Measurements from ENCODE around the gene PLPP4.

Gene PLPP4

DNA sequence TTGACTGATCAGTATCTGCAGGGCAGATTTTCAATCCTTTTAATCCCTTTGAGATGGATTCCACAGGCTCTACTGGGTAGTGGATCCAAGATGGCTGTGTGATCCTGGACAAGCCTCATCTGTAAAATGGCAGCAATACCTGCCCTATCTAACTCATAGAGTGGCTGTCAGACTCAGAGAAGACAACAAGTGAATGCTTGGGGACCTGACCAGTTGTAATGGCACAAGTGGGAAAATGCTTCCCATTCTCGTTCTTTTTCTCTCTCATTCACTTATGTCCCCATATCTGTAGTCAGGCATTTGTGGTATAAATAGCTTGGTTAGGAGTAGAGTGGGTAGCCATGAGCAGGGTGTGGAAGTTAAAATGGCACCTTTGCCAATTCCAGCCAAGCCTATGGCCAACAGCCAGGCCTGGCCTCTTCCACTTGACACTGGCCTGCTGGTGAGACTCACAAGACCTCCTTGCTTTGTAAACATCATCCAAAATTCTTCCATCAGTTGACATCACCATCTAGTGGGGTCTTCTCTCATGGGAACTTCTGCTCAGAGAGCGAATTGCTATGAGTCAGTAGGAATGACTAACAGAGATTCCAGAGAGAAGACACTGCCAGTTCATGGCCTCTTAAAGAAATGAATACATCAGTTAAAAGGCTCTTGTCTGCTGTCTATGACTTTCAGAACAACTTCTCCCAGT lies 150.1 kb downstream of the PLPP4 start:
- DNase-seq (ENCODE audit: low read depth in 2 of 3, low spot score in 1 of 3), result no peak

GRCh38 chr10:120607710-120608703 lies 151.0 kb downstream of the PLPP4 start:
- no peak for DNase-seq (ENCODE audit: low read depth in 2 of 3, low spot score in 1 of 3)

DNA sequence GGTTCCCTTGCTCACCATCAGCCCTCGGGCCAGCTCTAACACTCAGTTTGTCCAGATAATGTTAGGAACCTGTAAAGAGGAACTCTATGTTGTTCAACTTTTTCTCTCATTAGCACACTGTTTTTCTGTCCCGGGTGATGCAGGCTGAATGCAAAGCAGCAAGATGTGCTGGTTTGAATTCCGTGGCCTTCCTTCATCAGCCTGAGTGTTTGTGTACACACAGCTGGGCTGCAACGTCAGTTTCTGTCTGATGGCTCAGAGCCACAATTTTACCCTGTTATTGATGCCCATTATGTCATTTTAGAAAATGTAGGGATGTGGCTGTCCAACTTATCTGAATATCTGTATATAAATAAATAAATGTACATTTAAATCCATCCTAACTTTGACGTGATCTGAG lies 152.0 kb downstream of the PLPP4 start:
- DNase-seq (ENCODE audit: low read depth in 2 of 3, low spot score in 1 of 3), result no peak

DNA sequence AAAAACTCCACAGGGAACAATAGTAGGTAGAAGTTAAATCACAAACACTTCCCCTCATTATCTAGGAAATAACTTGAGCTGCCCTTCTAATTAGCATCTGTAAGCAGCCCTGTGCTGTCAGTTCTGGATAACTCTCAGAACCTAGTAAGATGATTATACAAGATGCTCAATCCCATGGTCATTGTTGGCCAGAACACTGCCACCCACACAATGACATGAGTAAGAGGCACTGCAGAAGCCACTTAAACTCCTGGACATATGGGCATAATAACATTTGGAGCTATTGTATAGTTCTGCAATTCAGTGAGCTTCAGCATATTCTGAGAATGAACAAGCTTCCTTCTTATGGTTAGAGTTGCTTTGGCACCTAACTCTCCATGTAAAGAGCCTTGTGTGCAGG lies 153.8 kb downstream of the PLPP4 start:
- no peak for DNase-seq (ENCODE audit: low read depth in 2 of 3, low spot score in 1 of 3)

- DNase-seq (ENCODE audit: low read depth in 2 of 3, low spot score in 1 of 3), result no peak
Observed at GRCh38 chr10:120612756-120613155, 155.7 kb downstream of the PLPP4 start.

DNA sequence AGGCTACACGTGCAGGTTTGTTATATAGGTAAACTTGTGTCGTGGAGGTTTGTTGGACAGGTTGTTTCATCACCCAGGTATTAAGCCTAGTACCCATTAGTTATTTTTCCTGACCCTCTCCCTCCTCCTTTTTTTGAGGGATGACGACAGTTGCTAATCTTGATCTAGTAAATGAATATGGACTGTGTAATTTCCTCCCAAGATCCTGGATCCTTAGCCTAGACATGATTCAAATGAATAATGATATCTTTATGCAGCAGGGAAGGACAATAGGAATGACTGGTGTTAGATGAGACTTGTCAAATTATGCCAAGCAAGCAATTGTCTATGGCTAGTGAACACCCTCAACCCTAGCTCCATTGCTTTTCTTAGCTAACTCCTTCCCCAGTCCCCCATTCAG lies 156.2 kb downstream of the PLPP4 start:
- no peak for DNase-seq (ENCODE audit: low read depth in 2 of 3, low spot score in 1 of 3)

DNA sequence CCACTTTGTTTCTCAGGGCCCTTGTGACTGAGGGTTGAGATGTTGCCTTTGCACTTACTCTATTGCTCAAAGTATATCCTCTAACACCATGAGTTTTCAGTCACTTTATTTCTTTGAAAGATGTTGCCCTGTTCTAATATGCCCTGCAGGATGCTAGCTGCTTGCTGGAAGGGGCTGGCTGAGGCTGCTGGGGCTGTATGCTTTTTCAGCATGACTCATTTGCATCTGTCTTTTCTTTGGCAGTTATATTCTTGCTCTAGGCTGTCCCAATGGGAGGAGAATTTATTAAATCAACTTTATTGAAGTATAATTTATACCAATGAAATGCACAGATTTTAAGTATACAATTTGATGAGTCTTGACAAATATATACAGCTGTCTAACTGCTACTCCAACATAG lies 157.7 kb downstream of the PLPP4 start:
- DNase-seq (ENCODE audit: low read depth in 2 of 3, low spot score in 1 of 3), result no peak

- DNase-seq (ENCODE audit: low read depth in 2 of 3, low spot score in 1 of 3), result no peak
Observed at GRCh38 chr10:120616311-120616911, 159.4 kb downstream of the PLPP4 start.

GRCh38 chr10:120628197-120628596 lies 171.2 kb downstream of the PLPP4 start:
- DNase-seq (ENCODE audit: low read depth in 2 of 3, low spot score in 1 of 3), result no peak

- no peak for DNase-seq (ENCODE audit: low read depth in 2 of 3, low spot score in 1 of 3)
Observed at GRCh38 chr10:120630266-120630665, 173.2 kb downstream of the PLPP4 start.

GRCh38 chr10:120632047-120632446 lies 175.0 kb downstream of the PLPP4 start:
- DNase-seq (ENCODE audit: low read depth in 2 of 3, low spot score in 1 of 3), result no peak

DNA sequence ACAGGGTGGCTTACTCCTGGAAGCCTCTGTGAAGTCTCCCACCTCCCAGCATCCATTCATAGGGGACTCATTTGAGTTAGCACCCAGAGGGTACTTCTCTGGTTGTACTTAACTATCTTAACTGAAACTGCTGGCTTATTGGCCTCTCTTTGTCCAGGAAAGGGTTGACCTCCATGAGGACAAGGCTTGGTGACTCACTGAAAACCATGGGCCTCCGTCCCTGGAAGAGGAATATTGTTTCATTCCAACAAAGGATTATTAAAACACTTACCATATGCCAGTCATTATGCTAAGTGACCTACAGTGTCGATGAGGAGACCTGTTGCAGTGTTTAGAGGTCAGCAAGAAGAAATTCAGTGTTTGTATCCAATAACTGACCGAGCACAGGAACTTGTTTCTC lies 175.9 kb downstream of the PLPP4 start:
- no peak for DNase-seq (ENCODE audit: low read depth in 2 of 3, low spot score in 1 of 3)

DNA sequence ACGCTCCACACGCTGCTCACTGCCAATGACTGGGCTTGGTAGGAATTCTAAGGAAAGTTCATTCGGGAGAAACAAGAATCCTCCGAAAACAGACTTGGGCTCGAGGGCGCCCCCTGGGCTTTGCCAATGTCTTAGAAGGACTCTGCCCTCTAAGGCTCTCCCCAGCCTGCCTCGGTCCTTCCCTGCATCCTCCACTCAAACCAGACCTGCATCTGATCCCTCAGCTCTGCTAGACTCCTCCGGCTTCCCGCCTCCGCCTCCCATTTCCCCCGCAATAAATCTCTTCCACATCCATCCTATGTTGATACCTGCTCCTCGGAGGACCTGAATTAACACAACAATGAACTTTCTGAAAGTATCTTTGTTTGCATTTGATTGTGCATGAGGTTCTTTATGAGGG lies 177.6 kb downstream of the PLPP4 start:
- no peak for DNase-seq (ENCODE audit: low read depth in 2 of 3, low spot score in 1 of 3)

All from stimulated activated CD4-positive, alpha-beta T cell treated with anti-CD3 and anti-CD28 coated beads, Interleukin-12 subunit alpha, Interleukin-12 subunit beta, amount 100 ng/mL, for 48 hours (primary cell).